Mesenchymal stem cell (in vitro differentiated cells and primary cell): Measurements from ENCODE around the gene SLITRK4. TPM values are rescaled to one million over a fixed set of nuclear protein-coding genes. Genes with fewer than 3 reads are reported as not detected.

Experiments used
- DNase-seq: peaks from one replicate; pipeline ENCODE4 v3.0.0-alpha.2; 2013
- H2AFZ ChIP-seq: one replicate; pipeline ENCODE4 v1.6.1; 2013; ENCODE audit warnings: low read depth, mild to moderate bottlenecking, control low read depth, inconsistent platforms, low read length, moderate library complexity
- H2AK5ac ChIP-seq: 2 replicates; pipeline ENCODE4 v1.6.1; 2013; ENCODE audit warnings: low read length, moderate library complexity, mild to moderate bottlenecking, inconsistent platforms; ENCODE audit not compliant: severe bottlenecking
- H2BK120ac ChIP-seq: one replicate; pipeline ENCODE4 v1.6.1; 2013; ENCODE audit warnings: low read depth, mild to moderate bottlenecking, inconsistent platforms, low read length, moderate library complexity
- H2BK12ac ChIP-seq, 2 experiments: one replicate each; pipeline ENCODE4 v1.6.1; 2013; ENCODE audit warnings: inconsistent platforms in 2 of 2, low read length in 2 of 2, mild to moderate bottlenecking in 2 of 2, moderate library complexity in 2 of 2, control low read depth in 1 of 2
- H2BK15ac ChIP-seq: one replicate; pipeline ENCODE4 v1.6.1; 2013; ENCODE audit warnings: mild to moderate bottlenecking, low read depth, inconsistent platforms; ENCODE audit not compliant: poor library complexity, severe bottlenecking
- H2BK5ac ChIP-seq: 2 replicates; pipeline ENCODE4 v1.6.1; 2013; ENCODE audit warnings: low read depth, mild to moderate bottlenecking, low read length, control low read depth, inconsistent platforms; ENCODE audit not compliant: poor library complexity, severe bottlenecking
- H3K14ac ChIP-seq, 2 experiments: one replicate each; pipeline ENCODE4 v1.6.1; 2013; ENCODE audit warnings: inconsistent platforms in 2 of 2, low read length in 2 of 2, control low read depth in 1 of 2, mild to moderate bottlenecking in 1 of 2, moderate library complexity in 1 of 2
- H3K18ac ChIP-seq, 2 experiments: one replicate each; pipeline ENCODE4 v1.6.1; 2013; ENCODE audit warnings: inconsistent platforms in 2 of 2, low read length in 2 of 2, control low read depth in 1 of 2, low read depth in 1 of 2, mild to moderate bottlenecking in 1 of 2
- H3K23ac ChIP-seq, 2 experiments: one replicate each; pipeline ENCODE4 v1.6.1; 2013; ENCODE audit warnings: inconsistent platforms in 2 of 2, low read length in 2 of 2, mild to moderate bottlenecking in 2 of 2, moderate library complexity in 2 of 2, control low read depth in 1 of 2
- H3K27ac ChIP-seq: 2 replicates; pipeline ENCODE4 v1.5.1; 2013; ENCODE audit warnings: mild to moderate bottlenecking, moderate library complexity, low read length, control low read depth, inconsistent platforms; ENCODE audit not compliant: poor library complexity, severe bottlenecking
- H3K27me3 ChIP-seq, 2 experiments: 2 replicates each; pipeline versions ENCODE4 v1.6.1 to v1.7.0; 2013; ENCODE audit warnings: low read length in 2 of 2, mild to moderate bottlenecking in 2 of 2, moderate library complexity in 2 of 2, control low read depth in 1 of 2, inconsistent platforms in 1 of 2; ENCODE audit not compliant: control insufficient read depth in 1 of 2, insufficient read depth in 1 of 2
- H3K36me3 ChIP-seq, 2 experiments: 2 replicates each; pipeline versions ENCODE4 v1.6.1 to v1.7.0; 2013; ENCODE audit warnings: low read length in 2 of 2, control low read depth in 1 of 2, inconsistent platforms in 1 of 2, low read depth in 1 of 2, mild to moderate bottlenecking in 1 of 2; ENCODE audit not compliant: insufficient read depth in 2 of 2, control insufficient read depth in 1 of 2
- H3K4ac ChIP-seq, 2 experiments: one replicate each; pipeline ENCODE4 v1.6.1; 2013; ENCODE audit warnings: inconsistent platforms in 2 of 2, low read length in 2 of 2, mild to moderate bottlenecking in 2 of 2, moderate library complexity in 2 of 2, control low read depth in 1 of 2, low read depth in 1 of 2
- H3K4me1 ChIP-seq: 2 replicates; pipeline ENCODE4 v1.6.1; 2013; ENCODE audit warnings: low read depth, low read length, control low read depth; ENCODE audit not compliant: control insufficient read depth, insufficient read depth
- H3K4me2 ChIP-seq: 2 replicates; pipeline ENCODE4 v1.6.1; 2013; ENCODE audit warnings: low read length, mild to moderate bottlenecking, inconsistent platforms; ENCODE audit not compliant: poor library complexity, severe bottlenecking
- H3K4me3 ChIP-seq, 2 experiments: 2 replicates each; pipeline versions ENCODE4 v1.5.1 to v1.7.0; 2013; ENCODE audit warnings: low read length in 2 of 2, mild to moderate bottlenecking in 2 of 2, control low read depth in 1 of 2, low read depth in 1 of 2; ENCODE audit not compliant: insufficient read depth in 1 of 2
- H3K79me1 ChIP-seq: replicated peaks from 2 replicates; pipeline ENCODE4 v1.6.1; 2013; ENCODE audit warnings: mild to moderate bottlenecking, control low read depth, low read length, inconsistent platforms; ENCODE audit not compliant: poor library complexity, severe bottlenecking
- H3K9ac ChIP-seq: 2 replicates; pipeline ENCODE4 v1.7.0; 2013; ENCODE audit warnings: mild to moderate bottlenecking, low read length, moderate library complexity
- H3K9me3 ChIP-seq: 2 replicates; pipeline ENCODE4 v1.7.0; 2013; ENCODE audit warnings: mild to moderate bottlenecking, low read length; ENCODE audit not compliant: control insufficient read depth
- H4K8ac ChIP-seq: one replicate; pipeline ENCODE4 v1.6.1; 2013; ENCODE audit warnings: inconsistent platforms, mild to moderate bottlenecking, low read length, moderate library complexity
- H4K91ac ChIP-seq: one replicate; pipeline ENCODE4 v1.6.1; 2013; ENCODE audit warnings: mild to moderate bottlenecking, low read length, inconsistent platforms
- WGBS: methylation state at CpG from one replicate; pipeline ENCODE4 v1.1.7; 2013; ENCODE audit warnings: mixed read lengths; 5-methylcytosine and 5-hydroxymethylcytosine counted together
- polyA plus RNA-seq, 2 experiments: library from polyadenylated mRNA; stranded (reverse); fragments of 200-250 nt; gene quantifications; one replicate each; pipeline ENCODE4 v1.2.3, GENCODE V29; 2013

The SLITRK4 gene, protein sequence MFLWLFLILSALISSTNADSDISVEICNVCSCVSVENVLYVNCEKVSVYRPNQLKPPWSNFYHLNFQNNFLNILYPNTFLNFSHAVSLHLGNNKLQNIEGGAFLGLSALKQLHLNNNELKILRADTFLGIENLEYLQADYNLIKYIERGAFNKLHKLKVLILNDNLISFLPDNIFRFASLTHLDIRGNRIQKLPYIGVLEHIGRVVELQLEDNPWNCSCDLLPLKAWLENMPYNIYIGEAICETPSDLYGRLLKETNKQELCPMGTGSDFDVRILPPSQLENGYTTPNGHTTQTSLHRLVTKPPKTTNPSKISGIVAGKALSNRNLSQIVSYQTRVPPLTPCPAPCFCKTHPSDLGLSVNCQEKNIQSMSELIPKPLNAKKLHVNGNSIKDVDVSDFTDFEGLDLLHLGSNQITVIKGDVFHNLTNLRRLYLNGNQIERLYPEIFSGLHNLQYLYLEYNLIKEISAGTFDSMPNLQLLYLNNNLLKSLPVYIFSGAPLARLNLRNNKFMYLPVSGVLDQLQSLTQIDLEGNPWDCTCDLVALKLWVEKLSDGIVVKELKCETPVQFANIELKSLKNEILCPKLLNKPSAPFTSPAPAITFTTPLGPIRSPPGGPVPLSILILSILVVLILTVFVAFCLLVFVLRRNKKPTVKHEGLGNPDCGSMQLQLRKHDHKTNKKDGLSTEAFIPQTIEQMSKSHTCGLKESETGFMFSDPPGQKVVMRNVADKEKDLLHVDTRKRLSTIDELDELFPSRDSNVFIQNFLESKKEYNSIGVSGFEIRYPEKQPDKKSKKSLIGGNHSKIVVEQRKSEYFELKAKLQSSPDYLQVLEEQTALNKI
- 11.7 TPM for polyA plus RNA-seq (2013, experiment 1 of 2)
- 11.8 TPM for polyA plus RNA-seq (2013, experiment 2 of 2)

- Histone ChIP-seq H3K27me3 (no peaks in the 10 kb centered on the region), H3K14ac (no peak within 1 kb of the TSS), H2AK5ac (no peak within 1 kb of the TSS), H3K79me1 (no peaks in the 10 kb centered on the region), H2BK12ac (no peak within 1 kb of the TSS), H4K91ac (no peak within 1 kb of the TSS), H3K9me3 (no peaks in the 10 kb centered on the region), H3K23ac (no peak within 1 kb of the TSS), H3K27ac (peak within 1 kb of the TSS; percentile 90), H3K4ac (no peak within 1 kb of the TSS), H3K18ac (peak within 1 kb of the TSS in 1 of 2 experiments; percentile 34), H3K36me3 (no peaks in the 10 kb centered on the region), H3K9ac (peak within 1 kb of the TSS; percentile 45), H2BK15ac (no peak within 1 kb of the TSS), H2BK5ac (peak within 1 kb of the TSS; percentile 57), H3K4me3 (peak within 1 kb of the TSS; percentile 64 to 78), H4K8ac (no peak within 1 kb of the TSS), H2BK120ac (no peak within 1 kb of the TSS), H3K4me1 (no peaks in the 10 kb centered on the region), H3K4me2 (peak within 1 kb of the TSS; percentile 54), H2AFZ (peak within 1 kb of the TSS; percentile 53)
- WGBS = 0% methylated on average over 7 of the region's 10 CpGs
- peak; percentile 73 for DNase-seq
These were observed at the start of gene SLITRK4 for GRCh38 chrX:143635915-143636314. TSS of gene SLITRK4 (minus strand) at chrX:143636101. CDS start at chrX:143631108, 4,993 bp downstream.

- no peak overlapping the region for H3K27ac ChIP-seq
- H2BK5ac ChIP-seq = no peak overlapping the region
- no peak overlapping the region for H4K91ac ChIP-seq
- no peaks in the 10 kb centered on the region for H3K4me1 ChIP-seq
- no peak overlapping the region for H2AFZ ChIP-seq
- H3K4ac ChIP-seq = no peak overlapping the region
- no peak overlapping the region for H2AK5ac ChIP-seq
- H3K9ac ChIP-seq = no peak overlapping the region
- H2BK12ac ChIP-seq = no peak overlapping the region
- no peak overlapping the region for H3K23ac ChIP-seq
- H3K79me1 ChIP-seq = no peaks in the 10 kb centered on the region
- no peak overlapping the region for H2BK120ac ChIP-seq
- no peak overlapping the region for H2BK15ac ChIP-seq
- no peaks in the 10 kb centered on the region for H3K27me3 ChIP-seq
- no peak overlapping the region for H3K4me3 ChIP-seq
- H3K9me3 ChIP-seq = no peaks in the 10 kb centered on the region
- H3K14ac ChIP-seq = no peak overlapping the region
- H3K18ac ChIP-seq = no peak overlapping the region
- 72% methylated on average over 2 of the region's 3 CpGs for WGBS
- no peaks in the 10 kb centered on the region for H3K36me3 ChIP-seq
- no peak overlapping the region for H3K4me2 ChIP-seq
- H4K8ac ChIP-seq = no peak overlapping the region
- no peak for DNase-seq
These were observed 47.6 kb upstream of the SLITRK4 start for GRCh38 chrX:143683486-143683885.

GRCh38 chrX:143674926-143675325 is 39.0 kb upstream of the SLITRK4 start:
- Histone ChIP-seq H2BK5ac (no peak overlapping the region), H3K9ac (no peak overlapping the region), H3K27ac (no peak overlapping the region), H2BK120ac (no peak overlapping the region), H2AFZ (no peak overlapping the region), H3K4ac (no peak overlapping the region), H3K18ac (no peak overlapping the region), H3K4me2 (no peak overlapping the region), H3K4me1 (no peaks in the 10 kb centered on the region), H4K8ac (no peak overlapping the region), H3K27me3 (no peaks in the 10 kb centered on the region), H3K14ac (no peak overlapping the region), H2BK12ac (no peak overlapping the region), H3K36me3 (no peaks in the 10 kb centered on the region), H3K23ac (no peak overlapping the region), H2AK5ac (no peak overlapping the region), H4K91ac (no peak overlapping the region), H2BK15ac (no peak overlapping the region), H3K79me1 (no peaks in the 10 kb centered on the region), H3K4me3 (no peak overlapping the region), H3K9me3 (no peaks in the 10 kb centered on the region)
- no peak for DNase-seq
- WGBS = 67% methylated on average over 2 of the region's 4 CpGs

GRCh38 chrX:143669395-143669794 is 33.5 kb upstream of the SLITRK4 start:
- H2BK12ac ChIP-seq = no peak overlapping the region
- H3K14ac ChIP-seq = no peak overlapping the region
- no peak overlapping the region for H3K27ac ChIP-seq
- no peak overlapping the region for H2BK5ac ChIP-seq
- no peak overlapping the region for H2BK15ac ChIP-seq
- peak; percentile 17 for DNase-seq
- no peak overlapping the region for H2AK5ac ChIP-seq
- H2AFZ ChIP-seq = no peak overlapping the region
- H3K23ac ChIP-seq = no peak overlapping the region
- no peaks in the 10 kb centered on the region for H3K79me1 ChIP-seq
- H3K18ac ChIP-seq = no peak overlapping the region
- H3K4ac ChIP-seq = no peak overlapping the region
- no peaks in the 10 kb centered on the region for H3K9me3 ChIP-seq
- no peaks in the 10 kb centered on the region for H3K27me3 ChIP-seq
- H2BK120ac ChIP-seq = no peak overlapping the region
- no peak overlapping the region for H3K4me2 ChIP-seq
- H3K9ac ChIP-seq = no peak overlapping the region
- WGBS = 17% methylated on average over 3 of the region's 5 CpGs
- H3K4me1 ChIP-seq = no peaks in the 10 kb centered on the region
- H4K91ac ChIP-seq = no peak overlapping the region
- H3K36me3 ChIP-seq = no peaks in the 10 kb centered on the region
- H3K4me3 ChIP-seq = no peak overlapping the region
- no peak overlapping the region for H4K8ac ChIP-seq
